Left lung (tissue), 10 donors: Measurements from ENCODE around the gene TCFL5. TPM values are rescaled to one million over a fixed set of nuclear protein-coding genes. Genes with fewer than 3 reads are reported as not detected.

ENCODE experiments used
- ATAC-seq: fragments of 200-7000 bp; cut with Tn5 transposase; one replicate; pipeline ENCODE4 v1.9.1; 2020; ENCODE audit warnings: moderate library complexity
- DNase-seq, 4 donors: peaks; one replicate each; pipeline ENCODE4 v3.0.0-alpha.2; 2013 to 2020
- H3K27ac ChIP-seq, 2 donors: fragments of 200-600 bp; sonication (generic) in 1 of 2; one replicate each; pipeline versions ENCODE4 v1.5.0 to v1.8.0; 2020 to 2021
- H3K27me3 ChIP-seq, 2 donors: fragments of 200-600 bp; sonication (generic) in 1 of 2; one replicate each; pipeline versions ENCODE4 v1.5.0 to v1.8.0; 2020 to 2021
- H3K36me3 ChIP-seq, 2 donors: fragments of 200-600 bp; sonication (generic) in 1 of 2; one replicate each; pipeline versions ENCODE4 v1.5.0 to v1.8.0; 2020 to 2021
- H3K4me1 ChIP-seq, 2 donors: fragments of 200-600 bp; one replicate each; pipeline ENCODE4 v1.8.0; 2021
- H3K4me3 ChIP-seq, 2 donors: fragments of 200-600 bp; sonication (generic) in 1 of 2; one replicate each; pipeline versions ENCODE4 v1.5.0 to v1.8.0; 2020 to 2021; ENCODE audit warnings: mild to moderate bottlenecking in 1 of 2
- H3K9me3 ChIP-seq, 2 donors: fragments of 200-600 bp; sonication (generic) in 1 of 2; one replicate each; pipeline versions ENCODE4 v1.5.0 to v1.8.0; 2020 to 2021
- intact Hi-C, 2 donors: fragments of 100-400 bp; cut with DNase I; formaldehyde crosslinking; loops; one replicate each; pipeline versions ENCODE4 v1.11.2 to v1.14.2; 2022
- polyA plus RNA-seq, 6 donors: library from polyadenylated mRNA; unstranded; fragments of 120-200 nt; gene quantifications; one replicate each; pipeline ENCODE4 v1.2.1, GENCODE V29; 2013; ENCODE audit not compliant: insufficient read length in 6 of 6
- total RNA-seq, 2 donors: library from RNA; stranded (reverse); fragmentation: NEBNext Ultra II Directional; extraction: Animal tissue kit (Norgen Biotek cat#: 25700); gene quantifications; one replicate each; pipeline ENCODE4 v1.2.1, GENCODE V29; 2021
- TF ChIP-seq, protein P1 (sequence below), 2 donors: fragments of 200-600 bp; sonication (generic) in 1 of 2; IDR thresholded peaks; one replicate each; pipeline versions ENCODE4 v1.5.0 to v1.8.0; 2021; ENCODE audit warnings: antibody characterized with exemption in 2 of 2
- donor health status: DM: no; HTN: yes; CAD: no.
- donor health status: DM: no; HTN: no; CAD: no.

The TCFL5 gene
- total and polyA plus RNA-seq, 8 donors = 7.4 to 13.7 (median 10.9) TPM

DNA sequence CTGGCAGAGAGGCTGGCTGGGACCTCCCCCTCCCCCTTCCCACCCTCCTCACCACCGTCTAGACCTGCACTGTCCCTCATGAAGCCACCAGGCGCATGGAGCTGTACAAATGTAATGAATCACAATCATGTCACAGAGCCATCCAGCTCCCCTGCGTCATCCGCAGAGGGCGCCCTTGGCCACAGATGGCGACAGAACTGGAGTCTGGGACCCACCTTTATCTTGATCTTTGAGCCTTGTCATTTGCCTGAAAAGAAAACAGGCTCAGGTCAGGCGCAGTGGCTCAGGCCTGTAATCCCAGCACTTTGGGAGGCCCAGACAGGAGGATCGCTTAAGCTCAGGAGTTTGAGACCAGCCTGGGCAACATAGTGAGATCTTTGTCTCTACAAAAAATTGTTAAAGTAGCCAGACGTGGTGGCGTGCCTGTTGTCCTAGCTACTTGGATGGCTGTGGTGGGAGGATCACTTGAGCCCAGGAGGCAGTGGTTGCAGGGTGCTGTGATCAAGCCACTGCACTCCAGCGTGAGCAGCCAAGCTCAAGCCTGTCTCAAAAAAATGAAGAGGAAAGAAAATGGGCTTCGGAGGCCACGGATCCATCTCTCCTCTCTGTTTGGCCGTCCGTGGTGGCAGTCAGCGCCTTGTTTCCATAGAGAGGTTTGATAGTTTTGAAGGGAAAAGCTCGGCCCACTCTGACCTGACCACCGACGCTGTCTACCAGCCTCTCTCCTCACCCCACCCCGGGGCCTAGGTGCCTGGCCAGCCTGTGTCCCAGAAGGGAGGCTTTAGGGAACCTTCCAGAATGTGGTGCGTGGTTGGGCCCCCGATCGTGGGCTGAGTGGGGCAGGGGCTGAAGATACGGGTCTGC, 38.6 kb downstream of the TCFL5 start:
- Histone ChIP-seq H3K4me3 (no peak overlapping the region), H3K9me3 (no peaks in the 10 kb centered on the region), H3K27me3 (peaks cover 6 to 28% of the 10 kb centered on the region in 2 donors), H3K27ac (no peak overlapping the region), H3K4me1 (peaks cover 16 to 19% of the 10 kb centered on the region in 2 donors), H3K36me3 (no peaks in the 10 kb centered on the region)
- ATAC-seq = no peak
- DNase-seq = no peak
- intact Hi-C loops = no loop called here
- TF ChIP-seq, protein P1, sequence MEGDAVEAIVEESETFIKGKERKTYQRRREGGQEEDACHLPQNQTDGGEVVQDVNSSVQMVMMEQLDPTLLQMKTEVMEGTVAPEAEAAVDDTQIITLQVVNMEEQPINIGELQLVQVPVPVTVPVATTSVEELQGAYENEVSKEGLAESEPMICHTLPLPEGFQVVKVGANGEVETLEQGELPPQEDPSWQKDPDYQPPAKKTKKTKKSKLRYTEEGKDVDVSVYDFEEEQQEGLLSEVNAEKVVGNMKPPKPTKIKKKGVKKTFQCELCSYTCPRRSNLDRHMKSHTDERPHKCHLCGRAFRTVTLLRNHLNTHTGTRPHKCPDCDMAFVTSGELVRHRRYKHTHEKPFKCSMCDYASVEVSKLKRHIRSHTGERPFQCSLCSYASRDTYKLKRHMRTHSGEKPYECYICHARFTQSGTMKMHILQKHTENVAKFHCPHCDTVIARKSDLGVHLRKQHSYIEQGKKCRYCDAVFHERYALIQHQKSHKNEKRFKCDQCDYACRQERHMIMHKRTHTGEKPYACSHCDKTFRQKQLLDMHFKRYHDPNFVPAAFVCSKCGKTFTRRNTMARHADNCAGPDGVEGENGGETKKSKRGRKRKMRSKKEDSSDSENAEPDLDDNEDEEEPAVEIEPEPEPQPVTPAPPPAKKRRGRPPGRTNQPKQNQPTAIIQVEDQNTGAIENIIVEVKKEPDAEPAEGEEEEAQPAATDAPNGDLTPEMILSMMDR (IDR thresholded peaks at IDR 0.05) = no peak

DNA sequence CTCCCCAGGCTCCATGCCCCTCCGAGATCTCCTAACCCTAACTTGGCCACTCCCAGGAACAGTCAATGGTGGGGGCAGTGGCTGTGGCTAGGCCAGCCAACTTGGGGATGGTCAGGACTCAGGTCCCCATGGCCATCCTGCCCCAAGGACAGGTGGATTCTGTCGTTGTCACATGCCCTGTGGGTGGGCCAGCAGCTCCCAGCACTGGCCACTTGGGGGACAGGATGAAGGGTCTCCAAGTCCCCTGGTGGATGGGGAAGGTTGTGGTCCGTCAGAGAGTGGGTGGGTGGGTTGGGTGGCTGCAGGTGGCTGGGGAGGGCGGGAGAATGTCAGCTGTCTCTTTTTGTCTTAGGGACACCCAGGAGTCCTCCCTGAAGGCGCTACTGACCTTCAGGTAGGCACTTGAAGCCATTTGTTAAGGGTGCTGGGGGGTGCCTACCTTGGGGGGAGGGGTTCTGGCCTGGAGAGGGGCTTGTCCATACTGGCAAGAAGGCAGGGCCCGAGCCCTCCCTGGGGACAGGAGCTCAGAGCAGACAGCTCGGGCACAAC, 39.3 kb downstream of the TCFL5 start:
- no peaks in the 10 kb centered on the region for H3K9me3 ChIP-seq
- intact Hi-C loops = no loop called here
- DNase-seq = no peak
- H3K4me1 ChIP-seq = peaks cover 19 to 21% of the 10 kb centered on the region in 2 donors
- no peaks in the 10 kb centered on the region for H3K36me3 ChIP-seq
- no peak for ATAC-seq
- no peak overlapping the region for H3K4me3 ChIP-seq
- no peak overlapping the region for H3K27ac ChIP-seq
- peaks cover 13 to 35% of the 10 kb centered on the region in 2 donors for H3K27me3 ChIP-seq
- TF ChIP-seq, protein P1 (IDR thresholded peaks at IDR 0.05) = no peak

DNA sequence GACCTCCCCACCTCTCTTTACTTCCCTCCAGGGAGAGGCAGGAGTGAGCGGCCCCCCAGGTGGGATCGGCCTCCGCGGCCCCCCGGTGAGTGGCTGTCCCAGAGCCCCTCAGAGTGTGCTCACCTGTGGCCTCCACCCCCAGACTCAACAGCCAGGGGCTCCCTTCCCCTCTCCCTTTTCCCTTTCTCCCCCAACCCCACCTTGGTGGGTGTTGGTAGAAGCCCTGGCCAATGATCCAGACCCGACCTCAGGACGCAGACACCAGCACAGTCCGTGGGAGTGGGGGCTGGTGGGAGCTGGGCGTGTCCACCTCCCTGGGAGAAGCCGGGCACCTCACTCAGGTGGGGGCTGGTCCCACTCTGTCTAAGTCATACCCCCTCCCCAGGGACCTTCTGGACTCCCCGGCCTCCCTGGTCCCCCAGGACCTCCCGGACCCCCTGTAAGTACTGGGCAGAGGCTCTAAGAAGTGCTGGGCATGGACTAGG, 39.9 kb downstream of the TCFL5 start:
- Histone ChIP-seq H3K9me3 (no peaks in the 10 kb centered on the region), H3K36me3 (no peaks in the 10 kb centered on the region), H3K4me3 (no peak overlapping the region), H3K27me3 (peaks cover 17 to 41% of the 10 kb centered on the region in 2 donors), H3K27ac (no peak overlapping the region), H3K4me1 (peaks cover 19 to 26% of the 10 kb centered on the region in 2 donors)
- intact Hi-C loops = no loop called here
- DNase-seq (no peak), ATAC-seq (no peak)
- TF ChIP-seq, protein P1 (IDR thresholded peaks at IDR 0.05) = no peak

DNA sequence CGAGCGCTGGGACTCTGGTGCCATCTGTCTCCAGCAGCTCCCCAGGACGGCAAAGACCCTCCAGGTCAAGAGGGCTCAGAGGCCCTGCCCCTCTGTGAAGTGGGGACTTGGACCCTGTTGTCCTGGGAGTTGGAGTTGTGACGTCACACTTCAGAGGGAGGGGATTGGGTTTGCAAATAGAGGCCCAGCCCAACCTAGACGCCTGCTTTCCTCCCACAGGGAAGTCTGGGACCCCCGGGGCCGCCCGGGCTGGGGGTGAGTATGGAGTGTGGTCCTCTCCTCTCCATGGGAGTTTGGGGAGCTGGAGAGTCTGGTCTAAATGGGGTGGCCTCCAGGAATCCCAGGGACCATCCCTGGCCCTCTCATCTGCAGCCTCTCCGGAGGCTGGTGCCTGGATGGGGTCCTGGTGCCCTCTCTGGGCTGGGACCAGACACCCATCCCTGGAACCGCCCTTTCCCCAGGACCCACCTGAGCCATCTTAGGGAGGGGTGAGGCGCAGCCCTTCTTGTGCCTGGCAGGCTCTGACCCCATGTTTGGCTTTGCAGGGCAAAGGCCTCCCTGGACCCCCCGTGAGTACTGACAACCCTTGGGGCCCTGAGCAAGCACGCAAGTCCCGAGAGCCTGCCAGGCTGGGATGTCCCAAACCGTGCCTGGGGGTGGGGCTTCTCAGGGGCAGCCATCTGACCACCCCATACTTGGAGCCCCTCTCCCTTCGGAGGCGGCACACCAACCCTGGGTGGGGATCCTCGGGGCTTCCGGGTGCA, 40.5 kb downstream of the TCFL5 start:
- Histone ChIP-seq H3K27ac (no peak overlapping the region), H3K9me3 (no peaks in the 10 kb centered on the region), H3K4me3 (no peak overlapping the region), H3K36me3 (no peaks in the 10 kb centered on the region), H3K4me1 (peaks cover 24 to 32% of the 10 kb centered on the region in 2 donors), H3K27me3 (peaks cover 23 to 47% of the 10 kb centered on the region in 2 donors)
- intact Hi-C loops = no loop called here
- TF ChIP-seq, protein P1 (IDR thresholded peaks at IDR 0.05) = no peak
- no peak for ATAC-seq
- no peak for DNase-seq
